Measurements from ENCODE around the gene PKD1L1.
"Not testable (repeated sequence)": the region's sequence is repeated elsewhere in the genome, so short reads cannot be mapped to it uniquely, and the experiment has no call there.

Gene PKD1L1

DNA sequence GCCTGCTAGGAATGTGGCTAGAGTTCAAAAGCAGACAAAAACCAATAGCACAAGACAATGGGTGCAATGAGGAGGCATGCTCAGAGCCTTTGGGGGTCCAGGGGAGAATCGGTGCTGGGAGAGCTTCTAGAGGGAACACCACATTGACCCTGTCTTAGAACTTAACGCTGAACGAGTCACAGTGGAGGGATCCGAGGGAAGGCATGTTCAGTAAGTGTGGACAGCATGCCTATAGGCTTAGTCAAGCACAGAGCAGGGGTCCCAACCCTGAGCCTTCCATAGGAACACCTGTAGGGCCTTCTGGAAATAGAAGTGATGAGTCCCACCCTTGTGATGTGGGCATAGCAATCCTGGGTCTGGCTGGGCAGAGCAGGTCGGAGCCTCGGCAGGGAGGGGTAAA is 148.7 kb downstream of the PKD1L1 start:
- H3K9me3 ChIP-seq (ENCODE audit: control insufficient read depth, insufficient read depth, low read depth, low read length), result no peaks in the 10 kb centered on the region
- H3K36me3 ChIP-seq (ENCODE audit: control insufficient read depth, insufficient read depth, low read length), result no peaks in the 10 kb centered on the region
- no peak overlapping the region for H3K27ac ChIP-seq (ENCODE audit: low read depth, low read length)
- no peak overlapping the region for H3K4me3 ChIP-seq (ENCODE audit: low read depth, low read length)
- H3K4me1 ChIP-seq (ENCODE audit: control insufficient read depth, insufficient read depth, low read length), result no peaks in the 10 kb centered on the region
- no peaks in the 10 kb centered on the region for H3K27me3 ChIP-seq (ENCODE audit: control insufficient read depth, insufficient read depth, low read length)
- no peak overlapping the region for H3K9ac ChIP-seq (ENCODE audit: low read length)

DNA sequence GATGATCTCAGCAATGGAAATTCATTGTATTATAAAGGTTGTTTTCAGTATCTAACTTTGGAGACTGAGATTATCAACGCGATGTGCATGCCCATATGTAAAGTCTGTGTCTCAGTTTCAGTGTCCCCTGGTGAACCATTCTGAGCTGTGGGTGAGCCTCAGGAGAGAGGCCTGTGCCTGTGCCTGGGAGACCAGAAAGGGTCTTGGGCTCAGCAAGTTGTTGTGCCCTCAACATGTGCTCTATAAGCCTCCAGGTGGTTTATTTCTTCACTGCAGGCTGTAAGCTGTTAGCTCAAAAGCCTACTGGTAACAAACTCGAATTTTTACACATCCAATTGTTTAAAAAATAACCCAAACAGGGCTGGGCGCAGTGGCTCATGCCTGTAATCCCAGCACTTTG is 151.9 kb downstream of the PKD1L1 start:
- Histone ChIP-seq H3K27ac (ENCODE audit: low read depth, low read length) (no peak overlapping the region), H3K4me1 (ENCODE audit: control insufficient read depth, insufficient read depth, low read length) (no peaks in the 10 kb centered on the region), H3K27me3 (ENCODE audit: control insufficient read depth, insufficient read depth, low read length) (no peaks in the 10 kb centered on the region), H3K4me3 (ENCODE audit: low read depth, low read length) (no peak overlapping the region), H3K9ac (ENCODE audit: low read length) (no peak overlapping the region), H3K9me3 (ENCODE audit: control insufficient read depth, insufficient read depth, low read depth, low read length) (no peaks in the 10 kb centered on the region), H3K36me3 (ENCODE audit: control insufficient read depth, insufficient read depth, low read length) (no peaks in the 10 kb centered on the region)

DNA sequence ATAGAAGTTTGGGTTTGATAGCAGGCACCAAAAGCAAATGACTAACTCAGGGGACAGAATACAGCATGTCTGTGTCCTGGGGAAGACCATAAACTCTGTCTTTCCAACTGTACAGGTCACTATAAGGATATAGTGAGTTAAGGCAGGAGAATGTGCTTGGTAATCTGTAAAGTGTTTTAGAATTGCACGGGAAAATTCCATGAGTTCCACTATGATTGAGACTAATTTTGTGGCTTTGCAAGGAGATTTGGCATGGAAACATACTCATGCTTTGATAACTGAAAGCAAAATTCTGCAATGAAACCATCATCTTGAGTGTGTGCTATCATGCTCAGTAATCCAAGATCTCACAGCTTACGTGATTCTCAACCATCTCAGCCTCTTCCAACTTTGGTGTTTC is 152.6 kb downstream of the PKD1L1 start:
- no peak overlapping the region for H3K9ac ChIP-seq (ENCODE audit: low read length)
- H3K4me1 ChIP-seq (ENCODE audit: control insufficient read depth, insufficient read depth, low read length), result no peaks in the 10 kb centered on the region
- H3K27me3 ChIP-seq (ENCODE audit: control insufficient read depth, insufficient read depth, low read length), result no peaks in the 10 kb centered on the region
- H3K27ac ChIP-seq (ENCODE audit: low read depth, low read length), result no peak overlapping the region
- H3K36me3 ChIP-seq (ENCODE audit: control insufficient read depth, insufficient read depth, low read length), result no peaks in the 10 kb centered on the region
- H3K4me3 ChIP-seq (ENCODE audit: low read depth, low read length), result no peak overlapping the region
- H3K9me3 ChIP-seq (ENCODE audit: control insufficient read depth, insufficient read depth, low read depth, low read length), result no peaks in the 10 kb centered on the region

DNA sequence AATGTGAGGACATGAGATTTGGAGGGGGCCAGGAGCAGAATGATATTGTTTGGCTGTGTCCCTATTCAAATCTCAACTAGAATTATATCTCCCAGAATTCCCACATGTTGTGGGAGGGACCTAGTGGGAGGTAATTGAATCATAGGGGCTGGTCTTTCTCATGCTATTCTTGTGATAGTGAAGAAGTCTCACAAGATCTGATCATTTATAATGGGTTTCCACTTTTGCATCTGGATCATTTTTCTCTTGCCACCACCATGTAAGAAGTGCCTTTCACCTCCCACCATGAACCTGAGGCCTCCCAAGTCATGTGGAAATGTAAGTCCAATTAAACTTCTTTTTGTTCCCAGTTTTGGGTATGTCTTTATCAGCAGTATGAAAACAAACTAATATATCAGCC is 153.1 kb downstream of the PKD1L1 start:
- H3K27me3 ChIP-seq (ENCODE audit: control insufficient read depth, insufficient read depth, low read length); H3K36me3 ChIP-seq (ENCODE audit: control insufficient read depth, insufficient read depth, low read length); H3K4me3 ChIP-seq (ENCODE audit: low read depth, low read length); H3K27ac ChIP-seq (ENCODE audit: low read depth, low read length); H3K4me1 ChIP-seq (ENCODE audit: control insufficient read depth, insufficient read depth, low read length); H3K9ac ChIP-seq (ENCODE audit: low read length); H3K9me3 ChIP-seq (ENCODE audit: control insufficient read depth, insufficient read depth, low read depth, low read length): not testable (repeated sequence)

GRCh38 chr7:47794016-47794415 is 154.2 kb downstream of the PKD1L1 start:
- Histone ChIP-seq H3K4me1 (ENCODE audit: control insufficient read depth, insufficient read depth, low read length) (no peaks in the 10 kb centered on the region), H3K27ac (ENCODE audit: low read depth, low read length) (no peak overlapping the region), H3K9ac (ENCODE audit: low read length) (no peak overlapping the region), H3K4me3 (ENCODE audit: low read depth, low read length) (no peak overlapping the region), H3K27me3 (ENCODE audit: control insufficient read depth, insufficient read depth, low read length) (no peaks in the 10 kb centered on the region), H3K36me3 (ENCODE audit: control insufficient read depth, insufficient read depth, low read length) (no peaks in the 10 kb centered on the region), H3K9me3 (ENCODE audit: control insufficient read depth, insufficient read depth, low read depth, low read length) (no peaks in the 10 kb centered on the region)

DNA sequence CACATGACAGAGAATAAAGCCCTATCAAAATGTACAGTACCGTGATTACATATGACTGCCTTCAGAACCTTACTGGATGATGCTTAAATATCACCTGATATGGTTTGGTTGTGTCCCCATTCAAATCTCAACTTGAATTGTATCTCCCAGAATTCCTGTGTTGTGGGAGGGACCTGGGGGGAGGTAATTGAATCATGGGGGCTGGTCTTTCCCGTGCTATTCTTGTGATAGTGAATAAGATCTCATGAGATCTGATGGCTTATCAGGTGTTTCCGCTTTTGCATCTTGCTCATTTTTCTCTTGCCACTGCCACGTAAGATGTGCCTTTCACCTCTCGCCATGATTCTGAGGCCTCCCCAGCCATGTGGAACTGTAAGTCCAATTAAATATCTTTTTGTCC is 155.1 kb downstream of the PKD1L1 start:
- not testable (repeated sequence) for H3K4me3 ChIP-seq (ENCODE audit: low read depth, low read length); H3K27ac ChIP-seq (ENCODE audit: low read depth, low read length); H3K27me3 ChIP-seq (ENCODE audit: control insufficient read depth, insufficient read depth, low read length); H3K4me1 ChIP-seq (ENCODE audit: control insufficient read depth, insufficient read depth, low read length); H3K36me3 ChIP-seq (ENCODE audit: control insufficient read depth, insufficient read depth, low read length); H3K9ac ChIP-seq (ENCODE audit: low read length); H3K9me3 ChIP-seq (ENCODE audit: control insufficient read depth, insufficient read depth, low read depth, low read length)

GRCh38 chr7:47792521-47793121 is 155.6 kb downstream of the PKD1L1 start:
- Histone ChIP-seq H3K9ac (ENCODE audit: low read length) (no peak overlapping the region), H3K4me3 (ENCODE audit: low read depth, low read length) (no peak overlapping the region), H3K27me3 (ENCODE audit: control insufficient read depth, insufficient read depth, low read length) (no peaks in the 10 kb centered on the region), H3K9me3 (ENCODE audit: control insufficient read depth, insufficient read depth, low read depth, low read length) (no peaks in the 10 kb centered on the region), H3K27ac (ENCODE audit: low read depth, low read length) (no peak overlapping the region), H3K4me1 (ENCODE audit: control insufficient read depth, insufficient read depth, low read length) (no peaks in the 10 kb centered on the region), H3K36me3 (ENCODE audit: control insufficient read depth, insufficient read depth, low read length) (no peaks in the 10 kb centered on the region)

GRCh38 chr7:47791682-47792081 is 156.6 kb downstream of the PKD1L1 start:
- Histone ChIP-seq H3K27me3 (ENCODE audit: control insufficient read depth, insufficient read depth, low read length) (no peaks in the 10 kb centered on the region), H3K9ac (ENCODE audit: low read length) (no peak overlapping the region), H3K9me3 (ENCODE audit: control insufficient read depth, insufficient read depth, low read depth, low read length) (no peaks in the 10 kb centered on the region), H3K36me3 (ENCODE audit: control insufficient read depth, insufficient read depth, low read length) (no peaks in the 10 kb centered on the region), H3K4me1 (ENCODE audit: control insufficient read depth, insufficient read depth, low read length) (peaks cover 6% of the 10 kb centered on the region), H3K27ac (ENCODE audit: low read depth, low read length) (no peak overlapping the region), H3K4me3 (ENCODE audit: low read depth, low read length) (no peak overlapping the region)

DNA sequence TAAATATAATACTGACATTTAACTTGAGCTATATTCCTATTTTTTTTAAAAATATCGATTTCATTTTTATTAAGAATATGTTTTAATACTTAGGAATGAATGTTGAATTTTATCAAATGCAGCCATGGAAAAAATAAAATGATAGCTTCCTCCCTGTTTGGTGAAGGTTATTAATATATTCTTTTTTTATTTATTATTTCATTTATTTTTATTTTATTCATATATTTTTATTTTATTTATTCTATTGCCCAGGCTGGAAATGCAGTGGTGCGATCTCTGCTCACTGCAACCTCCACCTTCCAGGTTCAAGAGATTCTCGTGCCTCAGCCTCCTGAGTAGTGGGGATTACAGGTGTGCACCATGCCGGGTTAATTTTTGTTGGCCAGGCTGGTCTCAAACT is 160.2 kb downstream of the PKD1L1 start:
- peaks cover 15% of the 10 kb centered on the region for H3K4me1 ChIP-seq (ENCODE audit: control insufficient read depth, insufficient read depth, low read length)
- H3K4me3 ChIP-seq (ENCODE audit: low read depth, low read length), result no peak overlapping the region
- no peaks in the 10 kb centered on the region for H3K9me3 ChIP-seq (ENCODE audit: control insufficient read depth, insufficient read depth, low read depth, low read length)
- H3K36me3 ChIP-seq (ENCODE audit: control insufficient read depth, insufficient read depth, low read length), result no peaks in the 10 kb centered on the region
- H3K27ac ChIP-seq (ENCODE audit: low read depth, low read length), result no peak overlapping the region
- no peaks in the 10 kb centered on the region for H3K27me3 ChIP-seq (ENCODE audit: control insufficient read depth, insufficient read depth, low read length)
- H3K9ac ChIP-seq (ENCODE audit: low read length), result no peak overlapping the region

- Histone ChIP-seq H3K36me3 (ENCODE audit: control insufficient read depth, insufficient read depth, low read length) (no peaks in the 10 kb centered on the region), H3K9me3 (ENCODE audit: control insufficient read depth, insufficient read depth, low read depth, low read length) (no peaks in the 10 kb centered on the region), H3K9ac (ENCODE audit: low read length) (no peak overlapping the region), H3K4me3 (ENCODE audit: low read depth, low read length) (no peak overlapping the region), H3K4me1 (ENCODE audit: control insufficient read depth, insufficient read depth, low read length) (peaks cover 15% of the 10 kb centered on the region), H3K27ac (ENCODE audit: low read depth, low read length) (no peak overlapping the region), H3K27me3 (ENCODE audit: control insufficient read depth, insufficient read depth, low read length) (no peaks in the 10 kb centered on the region)
Observed at GRCh38 chr7:47787249-47788069, 160.8 kb downstream of the PKD1L1 start.

DNA sequence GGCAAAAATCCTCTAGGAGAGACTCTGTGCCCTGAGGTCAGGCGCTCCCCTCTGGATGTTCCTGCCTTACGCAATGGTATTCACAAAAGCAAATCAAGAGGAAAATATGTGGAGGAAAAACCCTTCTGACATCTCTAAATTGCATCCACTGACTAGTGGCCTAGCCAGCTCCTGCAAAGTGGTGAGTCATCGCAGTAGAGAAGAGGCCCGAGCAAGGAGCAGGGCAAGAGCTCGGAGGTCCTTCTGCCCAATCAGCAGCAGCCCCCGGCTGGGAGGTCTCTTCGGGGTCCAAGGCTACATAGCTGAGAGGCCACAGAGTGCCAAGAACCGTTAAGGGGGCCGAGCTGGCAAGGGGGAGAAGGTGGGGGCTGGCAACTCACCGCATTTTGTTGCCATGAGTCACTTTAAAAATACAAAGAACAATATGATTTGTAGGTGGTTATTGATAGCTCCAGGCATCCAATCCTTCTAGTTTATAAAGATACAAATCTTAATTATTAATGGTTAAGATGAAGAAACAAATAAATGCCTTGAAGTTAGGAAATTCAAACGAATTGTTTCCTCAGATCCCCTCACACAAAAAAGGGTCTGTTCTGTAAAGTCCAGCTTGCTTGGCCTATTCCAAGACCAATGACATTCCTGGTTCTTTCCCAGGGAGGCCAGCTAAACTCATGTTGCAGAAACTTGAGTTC is 161.6 kb downstream of the PKD1L1 start:
- Histone ChIP-seq H3K9me3 (ENCODE audit: control insufficient read depth, insufficient read depth, low read depth, low read length) (no peaks in the 10 kb centered on the region), H3K36me3 (ENCODE audit: control insufficient read depth, insufficient read depth, low read length) (no peaks in the 10 kb centered on the region), H3K4me1 (ENCODE audit: control insufficient read depth, insufficient read depth, low read length) (peaks cover 15% of the 10 kb centered on the region), H3K9ac (ENCODE audit: low read length) (peak overlapping the region; percentile 42), H3K27me3 (ENCODE audit: control insufficient read depth, insufficient read depth, low read length) (no peaks in the 10 kb centered on the region), H3K27ac (ENCODE audit: low read depth, low read length) (peak overlapping the region; percentile 49; the same call in 1 of the 2 replicates), H3K4me3 (ENCODE audit: low read depth, low read length) (no peak overlapping the region)

Measured in HUES6 (cell line).